Uterine smooth muscle cell (primary cell): ENCODE results near the gene TMEM203. TPM values are rescaled to one million over a fixed set of nuclear protein-coding genes. Genes with fewer than 3 reads are reported as not detected.

Experiments
- total RNA-seq: library from RNA; depleted of rRNA; stranded (reverse); fragments of >200 nt; gene quantifications from 2 replicates; pipeline ENCODE4 v1.2.3, GENCODE V29; 2014

Gene TMEM203
- total RNA-seq, 1 donor from 2014 or later: 37.1 TPM

Other genes starting within 250 kb of the TMEM203 start
- gene PTGDS, start 228.1 kb downstream of the TMEM203 start, total RNA-seq: 1.2 and 40.7 TPM in 2 replicates
- gene LCNL1, start 222.7 kb downstream of the TMEM203 start, total RNA-seq: 0.66 and 6.4 TPM in 2 replicates
- 23.9 and 25.1 TPM in 2 replicates for gene PAXX, start 213.2 kb downstream of the TMEM203 start, total RNA-seq
- 0.55 and 3.0 TPM in 2 replicates for gene CLIC3, start 209.1 kb downstream of the TMEM203 start, total RNA-seq
- 19.0 and 31.7 TPM in 2 replicates for gene ABCA2, start 177.4 kb downstream of the TMEM203 start, total RNA-seq
- not detected in 2 replicates for gene FUT7, start 173.6 kb downstream of the TMEM203 start, total RNA-seq
- 13.3 and 20.9 TPM in 2 replicates for gene NPDC1, start 159.5 kb downstream of the TMEM203 start, total RNA-seq
- not detected in 2 replicates for gene ENTPD2, start 151.6 kb downstream of the TMEM203 start, total RNA-seq
- 7.1 and 18.6 TPM in 2 replicates for gene SAPCD2, start 135.1 kb downstream of the TMEM203 start, total RNA-seq
- 28.3 and 33.1 TPM in 2 replicates for gene UAP1L1, start 128.1 kb downstream of the TMEM203 start, total RNA-seq
- gene MAN1B1, start 118.7 kb downstream of the TMEM203 start, total RNA-seq: 73.2 and 128 TPM in 2 replicates
- gene DPP7, start 90.9 kb downstream of the TMEM203 start, total RNA-seq: 45.3 and 86.1 TPM in 2 replicates
- gene GRIN1, start 66.5 kb downstream of the TMEM203 start, total RNA-seq: under 0.01 and 0.11 TPM in 2 replicates
- gene LRRC26, start 35.6 kb downstream of the TMEM203 start, total RNA-seq: not detected in 2 replicates
- 0.25 TPM in 1 of 2 replicates, not detected in the other for gene TMEM210, start 33.6 kb downstream of the TMEM203 start, total RNA-seq
- 29.9 and 34.0 TPM in 2 replicates for gene ANAPC2, start 17.1 kb downstream of the TMEM203 start, total RNA-seq
- 60.9 and 82.4 TPM in 2 replicates for gene SSNA1, start 17.0 kb downstream of the TMEM203 start, total RNA-seq
- 6.8 and 8.7 TPM in 2 replicates for gene TPRN, start 4.9 kb downstream of the TMEM203 start, total RNA-seq
- gene NDOR1, start 52 bp upstream of the TMEM203 start, total RNA-seq: 2.6 and 4.8 TPM in 2 replicates
- 0.11 and 0.25 TPM in 2 replicates for gene RNF208, start 16.6 kb upstream of the TMEM203 start, total RNA-seq
- gene CYSRT1, start 19.5 kb upstream of the TMEM203 start, total RNA-seq: 0.55 and 0.62 TPM in 2 replicates
- gene RNF224, start 21.9 kb upstream of the TMEM203 start, total RNA-seq: 0.11 TPM in 1 of 2 replicates, not detected in the other
- gene SLC34A3, start 25.3 kb upstream of the TMEM203 start, total RNA-seq: not detected in 2 replicates
- gene TUBB4B, start 35.6 kb upstream of the TMEM203 start, total RNA-seq: 153 and 473 TPM in 2 replicates
- not detected in 2 replicates for gene STPG3, start 45.6 kb upstream of the TMEM203 start, total RNA-seq
- gene NELFB, start 49.7 kb upstream of the TMEM203 start, total RNA-seq: 60.7 and 75.9 TPM in 2 replicates
- 34.0 and 38.7 TPM in 2 replicates for gene TOR4A, start 72.1 kb upstream of the TMEM203 start, total RNA-seq
- 0.11 and 0.12 TPM in 2 replicates for gene NRARP, start 96.6 kb upstream of the TMEM203 start, total RNA-seq
- 6.5 and 19.5 TPM in 2 replicates for gene EXD3, start 217.5 kb upstream of the TMEM203 start, total RNA-seq
- 0.22 and 1.00 TPM in 2 replicates for gene NOXA1, start 217.7 kb upstream of the TMEM203 start, total RNA-seq
- gene ENTPD8, start 235.7 kb upstream of the TMEM203 start, total RNA-seq: under 0.01 and 0.12 TPM in 2 replicates